T-helper 1 cell treated with Interleukin-12 subunit alpha and Interleukin-12 subunit beta and Interleukin-4 antibody, amounts not matched to agents 30 ng/mL and 1 ng/mL, for 36 hours (primary cell): ENCODE data around the gene AOPEP. TPM values are rescaled to one million over a fixed set of nuclear protein-coding genes. Genes with fewer than 3 reads are reported as not detected.

Source experiments
- intact Hi-C: fragments of 100-400 bp; cut with micrococcal nuclease; formaldehyde crosslinking; loops from one replicate; pipeline ENCODE4 v1.15.1; 2024
- total RNA-seq: library from RNA; stranded (reverse); gene quantifications from 2 replicates; pipeline ENCODE4 v1.2.3, GENCODE V29; 2022

The AOPEP gene
- total RNA-seq, 1 donor from 2014 or later = 19.7 TPM

- intact Hi-C loops = no loop called here
Observed at GRCh38 chr9:95023217-95024003, 296.9 kb downstream of the AOPEP start.

GRCh38 chr9:95024097-95024671 lies 297.7 kb downstream of the AOPEP start:
- intact Hi-C loops = no loop called here

- intact Hi-C loops = no loop called here
Observed at GRCh38 chr9:95025213-95026147, 299.0 kb downstream of the AOPEP start.

- intact Hi-C loops = no loop called here
Observed at GRCh38 chr9:95026148-95026524, 299.6 kb downstream of the AOPEP start.

GRCh38 chr9:95027914-95028852 lies 301.7 kb downstream of the AOPEP start:
- intact Hi-C loops = no loop called here

GRCh38 chr9:95028853-95029219 lies 302.3 kb downstream of the AOPEP start:
- intact Hi-C loops = no loop called here

GRCh38 chr9:95029288-95029687 lies 302.8 kb downstream of the AOPEP start:
- intact Hi-C loops = no loop called here

- intact Hi-C loops = no loop called here
Observed at GRCh38 chr9:95029720-95030119, 303.2 kb downstream of the AOPEP start.

GRCh38 chr9:95030344-95030743 lies 303.8 kb downstream of the AOPEP start:
- intact Hi-C loops = no loop called here

GRCh38 chr9:95030920-95031642 lies 304.6 kb downstream of the AOPEP start:
- intact Hi-C loops = no loop called here

- intact Hi-C loops = no loop called here
Observed at GRCh38 chr9:95031711-95032461, 305.4 kb downstream of the AOPEP start.

- intact Hi-C loops = no loop called here
Observed at GRCh38 chr9:95032580-95033341, 306.3 kb downstream of the AOPEP start.

GRCh38 chr9:95035846-95036245 lies 309.3 kb downstream of the AOPEP start:
- intact Hi-C loops = no loop called here

GRCh38 chr9:95036676-95037075 lies 310.2 kb downstream of the AOPEP start:
- intact Hi-C loops = no loop called here

GRCh38 chr9:95037789-95038521 lies 311.5 kb downstream of the AOPEP start:
- intact Hi-C loops = no loop called here

- intact Hi-C loops = no loop called here
Observed at GRCh38 chr9:95038666-95039065, 312.2 kb downstream of the AOPEP start.

- intact Hi-C loops = no loop called here
Observed at GRCh38 chr9:95040106-95040505, 313.6 kb downstream of the AOPEP start.

- intact Hi-C loops = no loop called here
Observed at GRCh38 chr9:95043826-95044225, 317.3 kb downstream of the AOPEP start.
